ENCODE data around the gene ADCY5.

The ADCY5 gene

DNA sequence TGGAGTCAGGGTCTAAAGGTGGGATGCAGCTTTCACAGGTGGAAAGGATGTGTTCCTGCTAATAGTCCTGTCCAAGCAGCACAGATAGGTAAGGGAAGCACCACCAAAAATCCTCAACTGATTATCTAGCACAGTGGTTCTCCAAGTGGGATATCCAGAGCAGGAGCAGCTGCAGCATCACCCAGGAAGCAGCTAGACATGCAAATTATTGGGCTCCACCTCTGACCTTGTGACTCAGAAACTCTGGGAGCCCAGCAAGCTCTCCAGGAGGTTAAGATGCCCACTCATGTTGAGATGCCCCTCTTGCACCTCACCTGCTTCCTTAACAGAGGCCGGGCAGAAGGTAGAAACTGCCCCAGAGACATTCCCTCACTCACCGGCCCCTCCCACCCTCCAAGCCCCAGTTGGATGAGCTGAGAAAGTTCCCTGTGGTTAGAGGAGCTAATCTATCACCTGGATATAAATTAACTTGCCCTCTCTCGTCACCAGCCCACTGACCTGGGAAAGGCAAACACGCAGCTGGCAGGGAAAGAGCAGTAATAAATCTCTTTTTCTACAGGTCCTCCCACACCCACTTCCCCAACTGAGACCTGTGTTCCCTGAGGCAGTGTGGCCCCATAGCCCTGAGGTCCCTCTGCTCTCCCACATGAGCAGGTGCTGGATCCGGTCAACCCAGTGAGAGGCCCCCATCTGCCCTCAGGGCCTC lies 39.3 kb downstream of the ADCY5 start:
- no peak for DNase-seq (ENCODE audit: low read depth in 2 of 3, low spot score in 1 of 3)

DNA sequence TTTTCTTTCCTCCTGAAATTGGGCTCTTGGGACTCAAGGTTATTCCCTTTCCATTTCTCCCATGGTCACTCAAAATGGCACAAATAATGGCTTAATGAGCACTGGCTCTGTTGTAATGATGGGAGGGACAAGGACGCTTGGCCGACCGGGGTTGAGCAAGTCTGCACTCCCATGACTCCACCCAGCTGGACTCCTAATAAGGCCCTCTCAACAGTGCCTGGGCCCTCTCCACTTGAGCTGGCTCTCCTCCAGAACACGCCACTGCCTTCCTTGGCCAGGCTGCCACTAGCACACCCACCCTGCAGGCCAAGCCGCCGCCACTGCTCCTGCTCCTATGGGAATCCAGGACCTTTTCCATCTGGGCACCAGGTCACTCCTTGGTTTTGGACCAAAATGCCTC lies 42.3 kb downstream of the ADCY5 start:
- DNase-seq (ENCODE audit: low read depth in 2 of 3, low spot score in 1 of 3), result no peak

DNA sequence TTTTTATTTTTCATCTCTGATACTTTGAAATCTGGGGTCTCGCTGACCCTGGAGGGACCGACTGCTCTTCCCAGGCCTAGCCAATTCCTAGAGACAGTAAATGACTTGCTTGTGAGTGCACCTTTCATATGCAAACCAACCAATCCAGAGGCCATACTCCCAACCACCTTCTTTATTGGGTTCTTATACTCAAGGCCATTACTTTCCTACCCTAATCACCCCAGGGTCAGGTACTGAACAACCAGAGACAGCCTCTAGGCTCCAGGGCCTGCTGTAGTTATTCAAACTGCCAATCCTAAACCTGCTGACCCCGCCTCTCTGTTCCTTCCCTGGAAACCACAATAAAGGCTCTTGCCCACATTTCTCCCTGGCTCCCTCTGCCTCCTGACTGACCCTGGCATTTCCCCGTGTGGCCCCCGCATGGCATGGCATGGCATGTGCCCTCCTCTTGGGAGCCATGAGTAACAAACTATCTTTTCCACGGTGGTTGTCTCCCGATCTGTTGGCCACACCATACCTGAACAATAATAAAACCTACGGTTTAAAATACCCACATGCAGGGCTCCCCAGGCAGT lies 42.9 kb downstream of the ADCY5 start:
- DNase-seq (ENCODE audit: low read depth in 2 of 3, low spot score in 1 of 3), result no peak

DNA sequence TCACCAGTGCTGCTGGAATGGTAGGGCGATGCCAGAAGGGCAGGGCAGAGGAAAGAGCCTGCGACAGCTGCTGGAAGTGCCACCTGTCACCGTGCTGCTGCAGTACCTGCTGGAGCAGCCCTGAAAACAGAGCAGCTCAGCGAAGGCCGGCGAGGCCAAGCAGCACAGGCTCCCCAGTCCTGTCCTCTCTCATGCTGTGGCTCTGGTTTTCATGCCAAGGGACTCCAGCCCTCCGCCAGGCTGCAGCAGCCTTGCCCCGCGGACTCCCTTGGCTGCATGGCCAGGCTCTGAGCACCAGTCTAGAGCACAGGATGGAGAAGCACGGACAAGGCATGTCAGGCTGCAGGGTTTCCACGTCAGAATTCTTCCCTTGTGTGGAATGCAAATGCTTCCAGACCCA lies 43.9 kb downstream of the ADCY5 start:
- no peak for DNase-seq (ENCODE audit: low read depth in 2 of 3, low spot score in 1 of 3)

DNA sequence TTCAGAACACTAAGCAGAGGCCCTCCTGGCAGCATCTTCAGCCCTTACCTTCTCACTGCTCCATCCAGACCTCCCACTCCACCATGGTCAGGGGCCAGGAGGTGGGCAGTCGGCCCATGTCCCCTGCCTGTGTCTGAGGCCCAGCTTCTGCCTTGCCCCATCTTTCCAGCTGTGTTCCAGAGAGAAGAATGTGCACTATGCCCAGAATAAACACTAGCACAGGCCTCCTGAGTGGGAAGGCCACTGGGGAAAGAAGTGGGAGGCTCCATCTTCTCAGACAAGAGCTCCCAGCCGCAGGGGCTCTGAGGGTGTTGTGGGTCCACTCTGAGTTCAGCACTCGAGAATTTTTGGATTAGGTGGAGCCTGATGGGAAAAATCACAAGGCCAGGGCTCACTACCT lies 44.5 kb downstream of the ADCY5 start:
- DNase-seq (ENCODE audit: low read depth in 2 of 3, low spot score in 1 of 3), result no peak

DNA sequence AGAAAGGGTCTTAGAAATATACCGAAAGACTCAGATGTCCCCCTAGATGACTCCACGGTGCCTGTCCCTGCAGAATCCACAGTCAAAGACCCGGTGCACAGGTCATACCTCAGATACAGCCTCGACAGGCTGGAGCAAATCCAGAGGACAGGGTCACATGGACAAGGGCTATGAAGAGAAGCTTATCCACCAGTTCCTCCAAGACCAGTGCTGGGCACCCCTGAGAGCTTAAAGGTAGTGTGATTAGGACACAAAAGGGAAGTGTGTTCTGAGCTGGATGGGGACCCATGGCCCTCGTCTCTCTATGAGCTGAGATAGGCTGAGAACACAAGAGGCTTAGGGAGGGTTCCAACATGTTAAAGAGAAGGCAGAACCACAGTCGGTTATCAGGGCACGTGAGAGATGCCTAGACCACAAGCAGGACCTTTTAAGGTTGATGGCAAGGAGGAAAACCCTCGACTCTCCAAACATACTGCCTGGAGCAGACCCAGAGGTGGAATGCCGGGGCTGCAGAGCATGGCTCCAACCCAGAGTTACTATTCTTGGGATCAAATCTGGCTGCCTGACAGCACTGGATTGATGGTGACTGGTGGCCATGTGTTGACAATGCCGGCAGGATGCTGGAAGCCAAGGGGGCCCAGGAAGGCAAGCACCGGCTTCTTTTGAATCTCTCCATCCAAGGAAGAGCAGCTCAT lies 46.9 kb downstream of the ADCY5 start:
- DNase-seq (ENCODE audit: low read depth in 2 of 3, low spot score in 1 of 3), result no peak

DNA sequence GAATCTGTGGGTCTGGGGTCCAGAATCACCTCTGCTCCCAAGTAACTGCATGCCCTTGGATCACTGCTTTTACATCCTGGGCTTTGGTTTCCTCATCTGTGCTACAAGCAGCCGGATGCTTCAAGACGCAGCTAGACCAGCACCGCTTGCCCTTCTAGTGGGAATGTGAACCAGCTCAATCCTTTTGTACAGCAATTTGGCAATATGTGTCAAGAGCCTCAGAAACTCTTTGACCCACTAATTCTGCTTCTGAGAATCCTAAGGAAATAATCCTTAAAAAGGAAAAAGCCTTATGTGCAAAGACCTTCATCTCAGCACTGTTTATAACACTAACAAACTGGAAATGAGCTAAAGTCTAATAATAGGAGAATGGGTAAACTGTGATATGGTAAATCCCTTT lies 48.7 kb downstream of the ADCY5 start:
- no peak for DNase-seq (ENCODE audit: low read depth in 2 of 3, low spot score in 1 of 3)

DNA sequence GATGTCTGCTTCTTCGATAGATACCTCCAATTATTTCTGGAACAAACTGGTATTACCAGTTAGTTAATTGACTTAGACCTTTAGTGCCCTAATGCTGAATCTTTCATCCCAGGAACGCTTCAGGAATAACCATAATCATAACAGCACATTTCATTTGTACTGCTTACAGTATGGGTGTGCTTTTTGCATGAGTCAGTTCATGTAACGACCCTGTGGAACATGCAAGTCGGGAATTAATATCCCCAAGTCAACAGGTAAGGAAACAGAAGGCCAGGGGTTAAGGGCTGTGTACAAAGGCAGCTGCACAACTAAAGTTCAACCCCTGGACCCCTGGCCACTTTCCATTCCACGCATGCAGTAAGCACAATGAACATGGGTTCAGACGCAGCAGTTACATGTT lies 49.2 kb downstream of the ADCY5 start:
- DNase-seq (ENCODE audit: low read depth in 2 of 3, low spot score in 1 of 3), result no peak

DNA sequence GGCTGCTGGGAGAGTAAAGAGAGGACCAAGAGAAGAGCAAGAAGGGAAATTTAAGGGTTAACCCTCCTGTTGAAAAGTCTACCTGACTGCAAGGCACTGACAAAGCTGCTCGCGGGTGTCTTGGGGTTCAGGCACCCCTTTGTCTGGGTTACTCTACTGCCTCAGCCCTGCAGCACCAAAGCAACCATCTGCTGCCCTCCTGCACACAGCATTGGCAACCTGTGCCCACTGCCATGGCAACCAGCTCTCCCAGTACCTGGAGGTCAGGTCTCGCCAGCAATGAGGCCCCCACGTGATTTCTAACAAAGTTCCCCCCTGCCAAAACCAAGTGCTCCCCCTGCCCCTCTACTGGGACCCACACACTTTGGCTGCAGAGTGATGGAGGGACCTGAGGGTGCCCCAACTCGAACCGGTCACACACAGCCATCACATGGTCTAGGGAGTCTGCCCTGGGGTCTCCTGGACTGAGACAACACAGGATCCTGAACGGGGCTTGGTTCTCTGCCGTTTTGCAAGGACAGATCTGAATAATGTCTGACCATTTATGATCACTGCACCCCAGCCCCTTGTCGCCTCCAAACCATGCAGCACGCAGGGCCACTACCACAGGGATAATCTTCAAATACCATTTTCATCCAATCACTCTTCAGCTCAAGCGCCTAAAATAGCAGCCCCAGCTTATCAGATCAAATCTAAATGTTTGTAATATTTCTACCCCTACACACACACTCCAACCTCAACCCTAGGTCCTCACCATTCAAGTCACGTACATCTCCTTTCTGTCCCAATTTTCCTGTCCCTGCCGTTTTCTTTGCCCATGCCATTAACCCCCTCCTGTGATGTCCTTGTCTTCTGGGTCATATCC lies 50.7 kb downstream of the ADCY5 start:
- no peak for DNase-seq (ENCODE audit: low read depth in 2 of 3, low spot score in 1 of 3)

DNA sequence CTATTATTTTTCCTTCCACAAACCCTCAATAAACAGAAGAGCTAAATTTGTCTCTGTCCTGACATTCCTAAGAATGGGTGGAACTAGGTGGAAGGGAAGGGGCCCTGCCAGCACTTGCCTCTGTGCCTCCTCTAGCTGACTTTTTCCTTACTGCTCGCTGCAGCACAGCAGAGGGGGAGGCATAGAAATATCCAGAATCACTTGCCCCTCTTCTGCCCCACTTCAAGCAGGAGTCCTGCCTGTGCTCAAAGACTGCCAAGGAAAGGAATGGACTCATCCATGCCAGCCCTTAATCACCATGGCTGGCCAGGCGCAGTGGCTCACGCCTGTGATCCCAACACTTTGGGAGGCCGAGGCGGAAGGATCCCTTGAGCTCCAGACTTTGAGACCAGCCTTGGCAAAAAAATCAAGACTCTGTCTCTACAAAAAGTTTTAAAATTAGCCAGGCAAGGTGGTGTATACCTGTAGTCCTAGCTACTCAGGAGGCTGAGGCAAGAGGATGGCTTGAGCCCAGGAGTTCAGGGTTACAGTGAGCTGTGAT lies 51.8 kb downstream of the ADCY5 start:
- no peak for DNase-seq (ENCODE audit: low read depth in 2 of 3, low spot score in 1 of 3)

DNA sequence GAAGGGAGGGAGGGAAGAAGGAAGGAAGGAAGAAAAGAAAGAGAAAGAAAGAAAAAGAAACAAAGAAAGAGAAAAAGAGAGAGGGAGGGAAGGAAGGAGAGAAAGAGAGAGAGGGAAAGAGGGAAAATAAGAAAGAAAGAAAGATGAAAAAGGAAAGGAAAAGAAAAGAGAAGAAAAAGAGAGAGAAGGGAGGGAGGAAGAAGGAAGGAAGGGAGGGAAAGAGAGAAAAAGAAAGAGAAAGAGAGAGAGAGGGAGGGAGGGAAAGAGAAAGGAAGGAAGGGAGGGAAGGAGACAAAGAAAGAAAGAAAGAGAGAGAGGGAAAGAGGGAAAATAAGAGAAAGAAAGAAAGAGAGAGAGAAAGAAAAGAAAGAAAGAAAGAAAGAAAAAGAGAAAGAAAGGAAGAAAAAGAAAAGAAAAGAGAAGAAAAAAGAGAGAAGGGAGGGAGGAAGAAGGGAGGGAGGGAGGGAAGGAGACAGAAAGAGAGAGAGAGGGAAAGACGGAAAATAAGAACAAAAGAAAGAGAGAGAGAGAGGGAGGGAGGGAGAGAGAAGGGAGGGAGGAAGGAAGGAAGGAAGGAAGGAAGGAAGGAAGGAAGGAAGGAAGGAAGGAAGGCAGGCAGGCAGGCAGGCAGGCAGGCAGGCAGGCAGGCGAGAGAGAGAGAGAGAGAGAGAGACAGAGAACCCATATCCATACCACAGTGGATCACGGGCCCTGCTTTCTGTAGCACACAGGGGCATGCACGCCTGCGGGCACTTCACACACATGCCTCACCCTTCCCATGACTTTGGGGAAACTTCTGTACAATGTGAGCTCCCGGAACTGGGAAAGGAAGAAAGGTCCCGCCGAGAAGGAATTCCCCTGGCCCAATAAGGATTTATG lies 52.5 kb downstream of the ADCY5 start:
- DNase-seq (ENCODE audit: low read depth in 2 of 3, low spot score in 1 of 3), result no peak

DNA sequence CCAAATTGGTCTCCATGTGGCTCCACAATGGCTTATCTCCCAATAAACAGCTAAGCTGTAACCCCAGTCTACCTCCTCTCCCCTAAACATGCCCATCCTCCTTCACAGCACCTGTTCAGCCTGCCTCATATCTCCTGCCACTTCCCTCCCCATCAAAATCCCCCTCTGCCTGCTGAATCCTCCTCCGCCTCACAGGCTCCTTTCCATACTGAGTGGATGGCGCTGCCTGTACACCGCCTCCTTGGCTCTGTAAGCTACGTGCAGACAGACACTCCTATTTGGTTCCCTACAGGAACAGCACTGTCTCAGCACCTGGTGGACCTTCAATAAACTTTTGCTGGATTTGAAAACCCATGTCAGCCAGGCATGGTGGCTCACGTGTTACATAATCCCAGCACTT lies 53.7 kb downstream of the ADCY5 start:
- DNase-seq (ENCODE audit: low read depth in 2 of 3, low spot score in 1 of 3), result no peak

DNA sequence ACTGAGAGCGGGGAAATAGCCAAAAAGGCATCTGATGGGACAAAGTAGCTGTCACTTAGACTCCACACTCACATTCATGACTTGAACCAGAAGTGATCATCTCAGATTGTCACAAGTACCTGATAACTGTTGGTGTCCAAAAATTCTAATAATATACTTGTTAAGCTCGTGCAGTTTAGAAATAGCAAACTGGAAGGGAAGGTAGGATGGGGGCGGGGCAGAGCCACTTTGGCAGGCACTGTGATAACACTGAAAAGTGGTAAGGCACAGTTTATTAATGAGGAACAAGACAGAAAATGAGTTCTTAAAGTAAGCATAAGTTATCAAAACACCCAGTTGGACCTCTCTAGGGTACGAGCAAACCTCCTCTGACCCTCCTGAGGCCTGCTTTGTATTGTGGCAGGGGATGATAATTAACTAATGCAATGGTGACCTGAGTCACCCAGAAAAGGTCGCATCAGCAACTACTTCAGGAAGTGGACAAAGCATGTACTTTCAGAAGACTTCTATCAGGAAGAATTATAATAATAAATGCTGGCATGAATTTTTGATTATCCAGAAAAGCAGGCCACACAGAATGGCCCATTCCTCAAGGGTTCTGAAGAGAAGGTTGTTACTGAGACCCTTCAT lies 54.4 kb downstream of the ADCY5 start:
- DNase-seq (ENCODE audit: low read depth in 2 of 3, low spot score in 1 of 3), result no peak

DNA sequence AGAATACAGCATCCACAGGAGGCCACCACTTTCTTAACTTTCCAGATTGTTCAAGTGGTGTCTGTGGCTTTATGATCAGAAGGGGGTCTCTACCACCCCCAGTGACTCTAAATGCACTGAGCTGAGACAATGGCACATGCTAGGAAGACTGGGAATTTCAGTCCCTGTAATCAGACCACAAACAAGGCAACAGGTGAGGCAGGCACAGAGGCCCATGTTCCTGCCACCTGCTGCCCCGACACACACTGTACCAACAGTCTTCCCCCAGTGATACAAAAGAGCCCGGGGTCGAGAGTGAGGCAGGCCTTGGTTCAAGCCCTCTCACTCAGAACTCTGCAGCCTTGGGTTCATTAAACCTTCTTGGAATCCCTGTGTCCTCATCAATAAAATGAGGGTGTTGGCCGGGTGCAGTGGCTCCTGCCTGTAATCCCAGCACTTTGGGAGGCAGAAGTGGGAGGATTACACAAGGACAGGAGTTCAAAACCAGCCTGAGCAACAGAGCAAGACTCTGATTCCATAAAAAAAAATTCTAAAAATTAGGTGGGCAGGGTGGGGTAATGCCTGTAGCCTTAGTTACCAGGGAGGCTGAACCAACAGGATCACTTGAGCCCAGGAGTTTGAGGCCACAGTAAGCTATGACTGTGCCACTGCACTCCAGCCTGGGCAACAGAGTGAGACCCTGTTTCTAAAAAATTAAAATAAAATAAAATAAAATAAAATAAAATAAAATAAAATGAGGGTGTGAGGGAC lies 55.8 kb downstream of the ADCY5 start:
- DNase-seq (ENCODE audit: low read depth in 2 of 3, low spot score in 1 of 3), result no peak

DNA sequence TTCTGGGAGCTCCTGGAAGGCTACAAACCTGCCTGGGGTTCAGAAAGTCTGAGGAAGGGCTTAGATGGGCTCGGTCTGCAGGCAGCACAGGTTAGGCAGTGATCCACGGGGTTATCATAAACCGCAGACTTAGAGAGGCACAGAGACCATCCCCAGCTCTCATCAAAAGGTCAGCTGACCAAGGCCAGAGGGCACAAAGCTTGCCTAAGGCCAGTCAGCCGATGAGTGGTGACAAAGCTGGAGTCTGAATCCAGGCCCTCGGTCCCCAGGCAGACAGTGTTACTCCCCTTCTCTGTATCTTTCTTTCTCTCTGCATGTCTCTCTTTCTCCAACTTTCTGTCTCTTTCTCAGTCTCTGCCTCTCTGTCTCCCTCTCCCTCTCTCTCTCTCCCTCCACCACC lies 56.5 kb downstream of the ADCY5 start:
- DNase-seq (ENCODE audit: low read depth in 2 of 3, low spot score in 1 of 3), result no peak

DNA sequence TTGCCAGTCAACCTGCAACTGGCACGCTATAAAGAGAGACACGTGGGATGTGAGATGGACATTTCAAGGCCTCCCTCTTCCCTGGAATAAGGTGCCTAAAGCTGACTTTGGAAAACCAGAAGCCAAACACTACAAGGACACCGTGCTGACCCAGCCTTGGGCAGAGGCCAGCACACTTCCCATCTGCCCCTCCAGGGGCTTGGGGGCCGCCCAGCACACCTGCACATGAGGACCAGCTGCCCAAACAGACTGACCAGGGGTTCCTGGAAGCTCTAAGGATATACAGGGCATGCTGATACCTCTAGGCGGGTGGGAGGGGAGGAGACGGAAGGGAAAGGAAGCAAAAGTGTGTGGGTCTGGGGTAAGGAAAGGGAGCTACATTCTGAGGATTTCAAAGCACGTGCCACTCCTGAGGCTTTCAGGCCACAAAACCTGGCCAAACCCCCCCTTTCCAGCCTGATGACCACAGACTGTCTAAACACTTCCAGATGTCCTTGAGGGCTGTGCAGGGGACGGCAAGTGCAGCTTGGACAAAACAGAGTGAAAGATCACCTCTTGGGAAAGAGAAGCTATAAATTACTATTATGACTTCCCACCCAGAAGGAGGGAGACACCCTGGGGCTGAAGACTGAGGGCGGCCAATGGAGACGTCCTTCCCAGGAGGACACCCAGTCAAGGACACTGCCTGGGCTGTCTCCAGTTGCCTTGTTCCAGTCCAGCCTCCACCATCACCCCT lies 57.9 kb downstream of the ADCY5 start:
- DNase-seq (ENCODE audit: low read depth in 2 of 3, low spot score in 1 of 3), result no peak

DNA sequence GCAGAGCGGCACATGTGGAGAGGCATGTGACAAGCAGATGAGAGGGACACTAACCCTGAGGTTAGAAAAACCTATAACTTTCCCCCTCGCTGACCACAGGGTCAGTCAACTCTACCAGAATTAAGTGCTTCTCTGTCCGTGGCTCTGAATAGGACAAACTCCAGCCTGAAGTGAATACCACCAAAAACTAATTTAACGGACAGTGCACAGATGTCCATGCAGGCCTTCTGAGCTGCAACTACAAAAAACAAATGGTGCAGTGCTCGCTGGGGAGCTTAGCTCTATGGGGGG lies 59.3 kb downstream of the ADCY5 start:
- no peak for DNase-seq (ENCODE audit: low read depth in 2 of 3, low spot score in 1 of 3)

DNA sequence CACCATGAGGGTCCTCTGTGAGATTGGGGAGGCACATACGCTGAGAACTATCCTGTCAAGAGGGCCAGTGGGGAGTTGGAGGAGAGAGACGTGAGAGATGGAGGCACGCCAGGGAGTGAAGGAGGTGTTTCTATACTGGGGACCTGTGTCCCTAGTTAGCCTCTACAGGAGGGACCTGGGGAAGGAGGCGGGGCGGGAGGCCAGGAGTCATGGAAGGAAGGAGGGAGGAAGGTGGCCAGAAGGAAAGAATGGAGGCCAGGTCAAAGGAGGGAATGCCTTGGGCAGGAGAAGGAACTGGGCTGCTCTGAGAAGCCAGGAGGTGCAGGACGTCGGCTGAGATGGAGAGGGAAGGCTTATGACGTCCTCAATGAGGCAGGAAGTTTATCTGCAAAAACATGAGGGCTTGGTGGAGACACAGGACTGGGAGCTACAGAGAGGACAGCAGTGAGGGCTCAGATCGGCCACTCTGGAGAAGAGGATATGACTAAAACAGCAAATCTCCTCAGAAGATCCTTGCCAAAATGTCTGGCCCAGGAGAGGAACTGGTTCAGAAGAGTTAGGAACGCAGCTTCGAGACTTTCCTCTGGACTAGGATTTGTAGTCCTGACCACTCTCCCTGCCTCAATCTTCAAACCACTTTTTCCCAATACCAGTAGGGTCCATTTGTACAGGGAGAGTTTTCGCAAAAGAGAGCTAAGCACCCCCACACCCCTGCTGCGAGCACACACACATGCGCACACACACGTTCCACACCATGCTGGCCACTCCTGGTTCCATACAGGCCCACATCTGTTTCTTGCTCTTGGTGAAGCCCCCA lies 59.9 kb downstream of the ADCY5 start:
- no peak for DNase-seq (ENCODE audit: low read depth in 2 of 3, low spot score in 1 of 3)
